Upper lobe of right lung (tissue), 1 donor: Measurements from ENCODE around the gene ALOX12B. TPM values are rescaled to one million over a fixed set of nuclear protein-coding genes. Genes with fewer than 3 reads are reported as not detected.
"Not testable (repeated sequence)": the region's sequence is repeated elsewhere in the genome, so short reads cannot be mapped to it uniquely, and the experiment has no call there.

ENCODE experiments used
- ATAC-seq: fragments of 200-7000 bp; cut with Tn5 transposase; one replicate; pipeline ENCODE4 v1.9.1; 2020; ENCODE audit warnings: mild to moderate bottlenecking, moderate library complexity
- DNase-seq: peaks from one replicate; pipeline ENCODE4 v3.0.0-alpha.2; 2020
- H3K27ac ChIP-seq: fragments of 200-600 bp; one replicate; pipeline ENCODE4 v1.8.0; 2022
- H3K27me3 ChIP-seq: fragments of 200-600 bp; one replicate; pipeline ENCODE4 v1.8.0; 2022; ENCODE audit warnings: mild to moderate bottlenecking
- H3K36me3 ChIP-seq: fragments of 200-600 bp; one replicate; pipeline ENCODE4 v1.8.0; 2022
- H3K4me1 ChIP-seq: fragments of 200-600 bp; one replicate; pipeline ENCODE4 v1.8.0; 2022
- H3K4me3 ChIP-seq: fragments of 200-600 bp; one replicate; pipeline ENCODE4 v1.8.0; 2022; ENCODE audit warnings: mild to moderate bottlenecking
- H3K9me3 ChIP-seq: fragments of 200-600 bp; one replicate; pipeline ENCODE4 v1.8.0; 2022
- intact Hi-C: fragments of 100-400 bp; cut with DNase I; formaldehyde crosslinking; loops from one replicate; pipeline ENCODE4 v1.11.0; 2022
- microRNA-seq: library from miRNA; unstranded; fragments of <30 nt; microRNA quantifications from one replicate; pipeline ENCODE4 v1.2.0, GENCODE V29; 2020; ENCODE audit warnings: borderline microRNAs expressed
- total RNA-seq: library from RNA; stranded (reverse); fragmentation: NEBNext Ultra II Directional; extraction: Animal tissue kit (Norgen Biotek cat#: 25700); gene quantifications from one replicate; pipeline ENCODE4 v1.2.1, GENCODE V29; 2021
- TF ChIP-seq, protein P1 (sequence below): fragments of 200-600 bp; IDR thresholded peaks from one replicate; pipeline ENCODE4 v1.8.0; 2022; ENCODE audit warnings: antibody characterized with exemption
- donor health status: DM: no; HTN: yes; CAD: no; lungs with severe emphysema.

The ALOX12B gene
- total RNA-seq, 1 donor from 2014 or later, result not detected

DNA sequence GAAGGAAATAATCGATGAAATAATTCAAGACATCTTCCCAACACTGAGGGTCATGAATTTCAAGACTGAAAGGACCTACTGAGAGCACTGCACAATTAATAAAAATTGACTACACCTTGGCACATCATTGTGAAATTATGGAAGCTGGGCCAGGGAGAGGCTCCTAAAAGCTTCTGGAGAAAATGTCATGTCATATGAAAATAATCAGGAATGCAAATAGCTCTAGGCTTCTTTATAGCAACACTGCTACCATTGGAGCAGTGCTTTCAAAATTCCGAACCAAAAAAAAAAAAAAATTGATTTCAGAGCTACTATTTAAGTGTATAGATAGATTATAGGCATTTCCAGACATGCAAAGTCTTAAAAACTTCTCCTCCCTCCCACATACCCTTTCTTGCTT is 55.1 kb downstream of the ALOX12B start:
- peaks cover 1% of the 10 kb centered on the region for H3K27me3 ChIP-seq
- TF ChIP-seq, protein P1, sequence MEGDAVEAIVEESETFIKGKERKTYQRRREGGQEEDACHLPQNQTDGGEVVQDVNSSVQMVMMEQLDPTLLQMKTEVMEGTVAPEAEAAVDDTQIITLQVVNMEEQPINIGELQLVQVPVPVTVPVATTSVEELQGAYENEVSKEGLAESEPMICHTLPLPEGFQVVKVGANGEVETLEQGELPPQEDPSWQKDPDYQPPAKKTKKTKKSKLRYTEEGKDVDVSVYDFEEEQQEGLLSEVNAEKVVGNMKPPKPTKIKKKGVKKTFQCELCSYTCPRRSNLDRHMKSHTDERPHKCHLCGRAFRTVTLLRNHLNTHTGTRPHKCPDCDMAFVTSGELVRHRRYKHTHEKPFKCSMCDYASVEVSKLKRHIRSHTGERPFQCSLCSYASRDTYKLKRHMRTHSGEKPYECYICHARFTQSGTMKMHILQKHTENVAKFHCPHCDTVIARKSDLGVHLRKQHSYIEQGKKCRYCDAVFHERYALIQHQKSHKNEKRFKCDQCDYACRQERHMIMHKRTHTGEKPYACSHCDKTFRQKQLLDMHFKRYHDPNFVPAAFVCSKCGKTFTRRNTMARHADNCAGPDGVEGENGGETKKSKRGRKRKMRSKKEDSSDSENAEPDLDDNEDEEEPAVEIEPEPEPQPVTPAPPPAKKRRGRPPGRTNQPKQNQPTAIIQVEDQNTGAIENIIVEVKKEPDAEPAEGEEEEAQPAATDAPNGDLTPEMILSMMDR, result no peak
- no peaks in the 10 kb centered on the region for H3K36me3 ChIP-seq
- ATAC-seq (no peak), DNase-seq (no peak)
- H3K9me3 ChIP-seq, result no peaks in the 10 kb centered on the region
- H3K4me1 ChIP-seq, result no peaks in the 10 kb centered on the region
- no peak overlapping the region for H3K4me3 ChIP-seq
- intact Hi-C loops, result no loop called here
- no peak overlapping the region for H3K27ac ChIP-seq

DNA sequence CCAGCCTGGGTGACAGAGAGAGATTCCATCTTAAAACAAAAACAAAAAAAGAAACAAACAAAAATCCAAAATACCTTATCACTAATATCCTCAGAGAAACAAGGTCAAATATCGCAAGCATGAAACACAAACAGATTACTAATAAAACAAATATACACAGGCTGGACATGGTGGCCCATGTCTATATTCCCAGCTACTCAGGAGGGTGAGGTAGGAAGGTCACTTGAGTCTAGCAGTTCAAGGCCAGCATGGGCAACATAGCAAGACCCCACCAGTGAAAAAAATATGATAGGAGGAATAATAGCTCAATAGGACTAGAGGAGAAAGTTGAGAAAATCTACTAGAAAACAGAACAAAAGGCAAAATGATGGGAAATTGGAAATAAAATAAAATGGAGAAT is 55.6 kb downstream of the ALOX12B start:
- TF ChIP-seq, protein P1, result no peak
- Histone ChIP-seq H3K9me3 (no peaks in the 10 kb centered on the region), H3K4me1 (no peaks in the 10 kb centered on the region), H3K4me3 (no peak overlapping the region), H3K27me3 (no peaks in the 10 kb centered on the region), H3K36me3 (no peaks in the 10 kb centered on the region), H3K27ac (no peak overlapping the region)
- no peak for DNase-seq
- intact Hi-C loops, result no loop called here
- no peak for ATAC-seq

DNA sequence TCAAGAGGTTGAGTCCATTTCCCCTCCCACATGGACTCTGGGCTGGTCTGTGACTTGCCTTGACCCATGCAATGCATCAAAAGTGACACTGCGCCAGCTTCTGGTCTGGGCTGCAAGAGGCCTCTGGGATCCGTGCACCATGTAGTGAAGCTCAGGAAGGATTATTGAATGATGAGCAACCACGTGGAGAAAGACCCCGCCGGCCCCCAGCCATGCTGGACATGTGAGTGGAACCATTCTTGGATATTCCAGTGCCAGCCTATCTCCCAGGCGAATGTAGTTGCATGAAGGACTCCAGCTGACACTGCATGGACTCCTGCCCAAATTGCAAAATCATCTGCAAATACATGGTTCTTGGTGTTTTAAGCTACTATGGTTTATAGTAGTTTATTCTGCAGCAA is 56.3 kb downstream of the ALOX12B start:
- no peaks in the 10 kb centered on the region for H3K27me3 ChIP-seq
- H3K36me3 ChIP-seq, result no peaks in the 10 kb centered on the region
- intact Hi-C loops, result no loop called here
- no peaks in the 10 kb centered on the region for H3K4me1 ChIP-seq
- ATAC-seq (no peak), DNase-seq (peak; percentile 50)
- H3K9me3 ChIP-seq, result no peaks in the 10 kb centered on the region
- no peak overlapping the region for H3K4me3 ChIP-seq
- H3K27ac ChIP-seq, result no peak overlapping the region
- TF ChIP-seq, protein P1, result no peak

DNA sequence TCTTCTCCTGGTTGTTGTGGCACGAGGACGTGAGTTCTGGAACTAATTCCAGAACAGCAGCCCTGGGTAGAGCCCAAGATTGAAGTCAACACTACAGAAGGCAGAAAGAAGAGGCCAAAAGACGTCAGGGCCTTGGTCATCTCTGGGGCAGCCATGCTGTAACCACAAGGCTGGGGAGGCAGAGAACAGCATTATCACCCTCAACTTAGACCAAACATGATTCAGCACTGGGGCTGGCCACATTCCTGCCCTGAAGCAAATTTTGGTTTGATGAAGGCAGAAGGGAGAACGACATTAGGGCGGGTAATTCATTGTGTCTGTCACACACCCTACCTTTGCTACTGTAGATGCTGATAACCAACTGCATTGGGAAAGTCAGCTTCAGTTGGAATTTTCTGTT is 58.4 kb downstream of the ALOX12B start:
- Histone ChIP-seq H3K36me3 (no peaks in the 10 kb centered on the region), H3K27me3 (no peaks in the 10 kb centered on the region), H3K4me3 (no peak overlapping the region), H3K27ac (no peak overlapping the region), H3K4me1 (peaks cover 5% of the 10 kb centered on the region), H3K9me3 (no peaks in the 10 kb centered on the region)
- DNase-seq (no peak), ATAC-seq (no peak)
- TF ChIP-seq, protein P1, result no peak
- intact Hi-C loops, result no loop called here

DNA sequence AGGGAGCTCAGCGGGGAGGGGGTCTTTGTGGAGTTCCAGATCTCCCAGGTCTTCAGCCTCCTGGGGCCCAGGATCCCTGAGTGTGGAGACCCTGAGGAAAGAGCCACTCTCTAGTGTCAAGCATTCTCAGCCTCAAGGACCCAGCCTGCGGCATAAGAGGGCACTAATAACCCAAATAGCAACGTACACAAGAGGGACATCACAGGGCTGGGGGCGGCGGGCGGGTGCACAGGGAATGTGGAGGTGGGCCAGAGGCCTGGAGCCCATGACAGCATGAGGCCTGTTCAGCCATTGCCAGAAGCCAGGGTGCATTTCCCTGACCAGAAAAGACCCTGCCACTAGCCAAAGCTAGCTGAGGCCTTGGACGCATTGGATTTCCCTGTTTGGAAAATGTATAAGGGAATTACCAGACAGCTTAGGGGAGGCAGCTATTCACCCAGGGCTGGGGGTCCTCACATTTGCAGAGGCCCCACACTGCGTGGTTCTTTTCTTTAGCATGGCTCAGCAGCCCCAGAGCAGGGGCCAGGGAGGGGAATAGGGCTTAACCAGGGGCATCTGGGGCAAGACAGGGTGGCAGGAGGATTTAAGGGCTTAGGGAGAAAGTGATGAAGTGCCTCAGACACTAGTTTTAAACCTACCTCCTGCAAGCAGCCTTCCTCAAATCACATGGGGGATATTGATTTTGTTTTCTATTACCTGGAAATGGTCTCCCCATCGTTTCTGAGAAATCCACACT is 62.2 kb downstream of the ALOX12B start:
- Histone ChIP-seq H3K9me3 (no peaks in the 10 kb centered on the region), H3K36me3 (no peaks in the 10 kb centered on the region), H3K4me1 (peaks cover 11% of the 10 kb centered on the region), H3K27me3 (no peaks in the 10 kb centered on the region), H3K4me3 (no peak overlapping the region), H3K27ac (no peak overlapping the region)
- TF ChIP-seq, protein P1, result no peak
- no peak for ATAC-seq
- peak; percentile 46 for DNase-seq
- intact Hi-C loops, result no loop called here

DNA sequence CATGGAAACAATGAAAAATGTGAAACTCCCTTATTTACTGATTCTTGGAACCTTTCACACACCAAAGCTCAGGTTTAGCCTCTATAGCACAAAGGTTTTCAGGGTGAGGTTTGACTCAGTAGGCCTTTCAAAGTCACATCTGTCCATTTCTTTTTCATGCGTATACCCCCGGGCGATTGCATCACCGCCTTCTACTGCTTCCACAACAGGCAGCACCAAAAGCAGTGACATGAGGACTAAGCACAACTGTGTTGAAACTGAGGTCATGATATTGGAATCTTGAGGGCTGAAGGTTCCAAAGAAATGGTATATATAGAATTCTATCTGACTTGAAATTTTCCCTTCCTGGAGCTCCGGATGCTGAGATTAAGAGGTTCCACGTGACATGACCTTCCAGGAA is 63.4 kb downstream of the ALOX12B start:
- H3K36me3 ChIP-seq, H3K27me3 ChIP-seq, H3K9me3 ChIP-seq, H3K4me3 ChIP-seq, ATAC-seq, intact Hi-C loops: not testable (repeated sequence)
- Histone ChIP-seq H3K4me1 (peaks cover 15% of the 10 kb centered on the region), H3K27ac (peak overlapping the region; percentile 24)
- DNase-seq, result peak; percentile 50

Small RNA genes lying within 50 kb of the gene (microRNA-seq; reads per million reads assigned to microRNA genes)
- not detected for gene MIR4314

Other genes starting within 250 kb of the ALOX12B start
- gene TMEM88, start 232.7 kb downstream of the ALOX12B start, total RNA-seq, result 10.7 TPM
- 58.7 TPM for gene NAA38, start 230.2 kb downstream of the ALOX12B start, total RNA-seq
- 7.2 TPM for gene CYB5D1, start 229.7 kb downstream of the ALOX12B start, total RNA-seq
- gene CHD3, start 198.9 kb downstream of the ALOX12B start, total RNA-seq, result 93.0 TPM
- gene RNF227, start 171.4 kb downstream of the ALOX12B start, total RNA-seq, result 8.0 TPM
- 5.9 TPM for gene KCNAB3, start 157.9 kb downstream of the ALOX12B start, total RNA-seq
- gene TRAPPC1, start 155.8 kb downstream of the ALOX12B start, total RNA-seq, result 135 TPM
- 62.7 TPM for gene CNTROB, start 155.5 kb downstream of the ALOX12B start, total RNA-seq
- 2.6 TPM for gene GUCY2D, start 85.1 kb downstream of the ALOX12B start, total RNA-seq
- 80.2 TPM for gene ALOX15B, start 48.7 kb downstream of the ALOX12B start, total RNA-seq
- not detected for gene ALOXE3, start 30.8 kb upstream of the ALOX12B start, total RNA-seq
- gene HES7, start 36.4 kb upstream of the ALOX12B start, total RNA-seq, result not detected
- gene PER1, start 64.7 kb upstream of the ALOX12B start, total RNA-seq, result 350 TPM
- gene VAMP2, start 75.2 kb upstream of the ALOX12B start, total RNA-seq, result 78.1 TPM
- gene TMEM107, start 88.7 kb upstream of the ALOX12B start, total RNA-seq, result 9.3 TPM
- 7.8 TPM for gene BORCS6, start 102.5 kb upstream of the ALOX12B start, total RNA-seq
- gene AURKB, start 122.9 kb upstream of the ALOX12B start, total RNA-seq, result 1.4 TPM
- gene CTC1, start 160.3 kb upstream of the ALOX12B start, total RNA-seq, result 57.1 TPM
- gene PFAS, start 161.6 kb upstream of the ALOX12B start, total RNA-seq, result 28.3 TPM
- gene RANGRF, start 201.0 kb upstream of the ALOX12B start, total RNA-seq, result 31.0 TPM
- 7.4 TPM for gene SLC25A35, start 207.7 kb upstream of the ALOX12B start, total RNA-seq
- gene ARHGEF15, start 222.5 kb upstream of the ALOX12B start, total RNA-seq, result 29.9 TPM